ENCODE measurements around the gene SCAND1. TPM values are rescaled to one million over a fixed set of nuclear protein-coding genes. Genes with fewer than 3 reads are reported as not detected.

Gene SCAND1
- polyA plus RNA-seq, 2 of the 4 experiments (the other 2 are of a cell fraction): 10.2 to 68.0 TPM

DNA sequence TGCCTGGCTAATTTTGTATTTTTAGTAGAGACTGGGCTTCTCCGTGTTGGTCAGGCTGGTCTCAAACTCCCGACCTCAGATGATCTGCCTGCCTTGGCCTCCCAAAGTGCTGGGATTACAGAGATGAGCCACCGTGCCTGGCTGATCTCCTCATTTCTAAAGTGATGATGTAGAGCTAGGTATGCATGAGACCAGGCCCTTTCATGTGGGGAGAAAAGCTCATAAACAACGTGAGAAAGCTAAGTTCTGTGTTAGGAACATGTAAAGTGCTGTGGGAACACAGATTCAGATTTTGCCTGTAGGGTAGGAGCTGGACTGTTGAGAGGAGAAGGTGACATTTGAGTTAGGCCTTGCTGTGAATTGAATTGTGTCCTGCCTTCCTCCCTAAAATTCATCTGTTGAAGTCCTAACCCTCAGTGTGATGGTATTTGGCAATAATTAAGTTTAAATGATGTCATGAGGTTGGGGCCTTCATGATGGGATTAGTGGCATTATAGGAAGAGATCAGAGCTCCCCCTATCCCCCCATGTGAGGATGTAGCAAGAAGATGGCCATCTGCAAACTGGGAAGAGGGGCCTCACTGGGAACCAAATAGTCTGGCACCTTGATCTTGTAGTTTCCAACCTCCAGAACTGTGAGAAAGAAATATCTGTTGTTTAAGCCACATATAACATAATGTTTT, 49.2 kb downstream of the SCAND1 start:
- WGBS (ENCODE audit: missing lambda C conversion rate): 88% methylated on average over 4 of the region's 4 CpGs
- FAIRE-seq (no peak), DNase-seq (ENCODE audit: low read depth in 1 of 2, low spot score in 1 of 2) (no peak), ATAC-seq (no peak)
- H3K4me2 ChIP-seq: no peak overlapping the region
- H3K27ac ChIP-seq: no peak overlapping the region
- H3K4me1 ChIP-seq: peaks cover 18% of the 10 kb centered on the region
- H3K9me3 ChIP-seq: no peaks in the 10 kb centered on the region
- TF ChIP-seq CBX8 (IDR thresholded peaks at IDR 0.05) (no peak), KDM5A (IDR thresholded peaks at IDR 0.05) (no peak), CHD2 (IDR thresholded peaks at IDR 0.05; ENCODE audit: low read length, partially characterized antibody) (no peak), ESRRA (IDR thresholded peaks at IDR 0.05; ENCODE audit: borderline replicate concordance, low read length) (no peak), RARB (CRISPR knock-in tag; IDR thresholded peaks at IDR 0.05) (no peak), CBX2 (IDR thresholded peaks at IDR 0.05; ENCODE audit: borderline replicate concordance, low read depth) (no peak), ZNF302 (CRISPR knock-in tag; IDR thresholded peaks at IDR 0.05) (no peak), FOXS1 (CRISPR knock-in tag; IDR thresholded peaks at IDR 0.05) (no peak), MYC (IDR thresholded peaks at IDR 0.05; ENCODE audit: borderline replicate concordance, low read length) (no peak), FOSB (CRISPR knock-in tag; IDR thresholded peaks at IDR 0.05) (no peak), MAZ (IDR thresholded peaks at IDR 0.05; ENCODE audit: borderline replicate concordance, low read depth, low read length) (no peak), ZFP36 (IDR thresholded peaks at IDR 0.05; ENCODE audit: borderline replicate concordance, partially characterized antibody) (no peak), HOXB13 (CRISPR knock-in tag; IDR thresholded peaks at IDR 0.05; ENCODE audit: low read depth) (no peak), EHF (CRISPR knock-in tag; IDR thresholded peaks at IDR 0.05) (no peak), CTCF (IDR thresholded peaks at IDR 0.05) (no peak), E2F6 (IDR thresholded peaks at IDR 0.05; ENCODE audit: borderline replicate concordance, low read depth) (no peak)
- TF ChIP-seq, protein P1, sequence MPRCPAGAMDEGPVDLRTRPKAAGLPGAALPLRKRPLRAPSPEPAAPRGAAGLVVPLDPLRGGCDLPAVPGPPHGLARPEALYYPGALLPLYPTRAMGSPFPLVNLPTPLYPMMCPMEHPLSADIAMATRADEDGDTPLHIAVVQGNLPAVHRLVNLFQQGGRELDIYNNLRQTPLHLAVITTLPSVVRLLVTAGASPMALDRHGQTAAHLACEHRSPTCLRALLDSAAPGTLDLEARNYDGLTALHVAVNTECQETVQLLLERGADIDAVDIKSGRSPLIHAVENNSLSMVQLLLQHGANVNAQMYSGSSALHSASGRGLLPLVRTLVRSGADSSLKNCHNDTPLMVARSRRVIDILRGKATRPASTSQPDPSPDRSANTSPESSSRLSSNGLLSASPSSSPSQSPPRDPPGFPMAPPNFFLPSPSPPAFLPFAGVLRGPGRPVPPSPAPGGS (IDR thresholded peaks at IDR 0.05): no peak
- ChIA-PET POLR2A (interaction anchor here (0.7 kb wide), 1 partner anchor 163 kb away, joined by 3 read pairs; the partner anchor contains the start of gene RBM39), CTCF (interaction anchor here (1.2 kb wide), 1 partner anchor 49 kb away, joined by 3 read pairs; the partner anchor contains the start of gene SCAND1)
- H3K4me3 ChIP-seq: no peak overlapping the region

DNA sequence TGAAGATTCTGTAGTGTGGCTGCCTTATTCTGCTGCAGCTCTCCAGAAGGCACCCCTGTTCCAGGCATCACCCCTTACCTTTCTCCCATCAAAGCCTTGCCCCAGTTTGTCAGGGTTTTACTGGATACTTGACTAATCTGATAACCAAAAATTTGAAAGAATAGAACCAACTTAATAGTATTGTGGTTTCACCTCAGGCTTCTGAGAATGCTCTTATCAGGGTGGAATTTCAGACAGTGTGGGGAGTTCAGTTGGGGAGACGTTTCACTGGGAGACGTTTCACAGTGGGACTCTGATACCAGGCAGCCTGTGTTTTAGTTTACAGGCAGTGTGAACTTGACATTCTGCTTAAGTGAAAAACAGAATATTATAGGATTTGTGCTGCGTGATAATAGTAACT, 50.5 kb downstream of the SCAND1 start:
- POLR2A ChIA-PET: no interaction called here
- no peak for ATAC-seq
- WGBS (ENCODE audit: missing lambda C conversion rate): 89% methylated on average over 3 of the region's 3 CpGs
- Histone ChIP-seq H3K27ac (no peak overlapping the region), H3K4me3 (no peak overlapping the region), H3K9me3 (no peaks in the 10 kb centered on the region), H3K4me2 (no peak overlapping the region), H3K4me1 (peaks cover 18% of the 10 kb centered on the region)
- TF ChIP-seq POLR2AphosphoS2 (conservative IDR thresholded peaks at IDR 0.05; ENCODE audit: low read length) (no peak), PHF8 (IDR thresholded peaks at IDR 0.05; ENCODE audit: borderline replicate concordance, low read depth) (no peak), HOXB13 (CRISPR knock-in tag; IDR thresholded peaks at IDR 0.05; ENCODE audit: low read depth) (no peak), ELK1 (IDR thresholded peaks at IDR 0.05; ENCODE audit: low read depth, low read length) (no peak), KDM1A (IDR thresholded peaks at IDR 0.05; ENCODE audit: low read depth) (no peak), TP53 (CRISPR knock-in tag; IDR thresholded peaks at IDR 0.05) (no peak), TFCP2L1 (CRISPR knock-in tag; IDR thresholded peaks at IDR 0.05) (no peak), ZC3H11A (IDR thresholded peaks at IDR 0.05) (no peak), EHF (CRISPR knock-in tag; IDR thresholded peaks at IDR 0.05) (no peak), SREBF2 (IDR thresholded peaks at IDR 0.05) (no peak), EP300 (IDR thresholded peaks at IDR 0.05) (no peak), CHD2 (IDR thresholded peaks at IDR 0.05; ENCODE audit: low read length, partially characterized antibody) (no peak), RCOR1 (IDR thresholded peaks at IDR 0.05; ENCODE audit: low read depth, low read length) (no peak), ZSCAN20 (CRISPR knock-in tag; IDR thresholded peaks at IDR 0.05) (no peak), HEYL (CRISPR knock-in tag; IDR thresholded peaks at IDR 0.05) (no peak), RNF2 (IDR thresholded peaks at IDR 0.05; ENCODE audit: borderline replicate concordance, low read depth) (no peak), POLR2A (IDR thresholded peaks at IDR 0.05; ENCODE audit: low read length) (no peak), ZFP36 (IDR thresholded peaks at IDR 0.05; ENCODE audit: borderline replicate concordance, partially characterized antibody) (no peak)
- no peak for FAIRE-seq
- CTCF ChIA-PET: interaction anchor here (1.1 kb wide), 1 partner anchor 253 kb away, joined by 3 read pairs; no protein-coding TSS in a partner anchor
- DNase-seq (ENCODE audit: low read depth in 1 of 2, low spot score in 1 of 2): no peak
